Spleen (tissue), 7 donors: ENCODE data around the gene CNOT6.
A peak's percentile ranks its signal among the peaks of the same experiment; 100 is the strongest.

ENCODE experiments used
- CTCF ChIP-seq, 11 experiments: fragments of 200-600 bp in 7 of 11; fragments of 450-650 bp in 4 of 11; sonication (generic) in 4 of 11; IDR thresholded peaks in 8 of 11; conservative IDR thresholded peaks in 3 of 11; 1 replicate in 7 of 11; 2 replicates in 4 of 11; pipeline versions ENCODE4 v1.4.0 to v1.8.0; 2016 to 2021; ENCODE audit warnings: antibody characterized with exemption in 11 of 11, inconsistent platforms in 4 of 11, mild to moderate bottlenecking in 1 of 11
- POLR2A ChIP-seq, 3 donors: fragments of 450-650 bp; IDR thresholded peaks; one replicate each; pipeline ENCODE4 v1.5.1; 2017; ENCODE audit warnings: antibody characterized with exemption in 3 of 3, mild to moderate bottlenecking in 1 of 3
- POLR2AphosphoS5 ChIP-seq, 3 donors: sonication (generic); formaldehyde crosslinking; IDR thresholded peaks; one replicate each; pipeline ENCODE4 v1.5.1; 2017; ENCODE audit warnings: antibody characterized with exemption in 3 of 3
- donor health status: DM: no; HTN: no; CAD: no; lungs with moderate emphysema.
- donor health status: DM: no; HTN: no; CAD: no.
- donor health status: DM: no; HTN: no; CAD: no.

DNA sequence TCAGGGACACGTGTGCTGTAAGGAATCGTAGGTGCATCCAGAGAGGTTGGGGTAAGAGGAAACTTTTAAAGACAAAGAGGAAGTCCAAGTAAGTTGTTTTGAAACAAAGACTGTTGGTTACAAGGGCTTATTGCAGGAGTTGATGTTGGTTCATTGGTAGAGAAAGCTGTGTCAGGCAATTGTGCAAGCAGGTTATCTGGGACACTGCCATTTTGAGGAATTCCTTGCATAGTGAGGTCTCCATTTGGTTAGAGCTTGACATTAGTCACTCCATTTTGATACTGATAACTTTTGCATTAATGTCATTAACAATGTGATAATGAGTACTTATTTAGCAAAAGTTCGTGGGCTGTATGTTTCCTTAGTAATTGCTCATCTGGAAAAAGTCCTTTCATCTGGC is 24.9 kb downstream of the CNOT6 start:
- TF ChIP-seq POLR2A (IDR thresholded peaks at IDR 0.05) (no peak), CTCF (IDR thresholded peaks at IDR 0.05 in 8 of 11, conservative IDR thresholded peaks at IDR 0.05 in 3 of 11) (no peak), POLR2AphosphoS5 (IDR thresholded peaks at IDR 0.05) (peak in 1 of 3 donors; percentile 12)
